PC-9 (cell line): ENCODE results near the gene PRSS3.

ENCODE experiments used
- EZH2 ChIP-seq: fragments of 200-600 bp; sonication (generic); IDR thresholded peaks from 2 replicates; pipeline ENCODE4 v1.8.0; 2017; ENCODE audit warnings: antibody characterized with exemption, low read depth
- TF ChIP-seq, protein P1 (sequence below): fragments of 200-600 bp; sonication (generic); conservative IDR thresholded peaks from 2 replicates; pipeline ENCODE4 v1.6.1; 2017; ENCODE audit warnings: mixed run types, antibody characterized with exemption, mild to moderate bottlenecking, moderate library complexity

DNA sequence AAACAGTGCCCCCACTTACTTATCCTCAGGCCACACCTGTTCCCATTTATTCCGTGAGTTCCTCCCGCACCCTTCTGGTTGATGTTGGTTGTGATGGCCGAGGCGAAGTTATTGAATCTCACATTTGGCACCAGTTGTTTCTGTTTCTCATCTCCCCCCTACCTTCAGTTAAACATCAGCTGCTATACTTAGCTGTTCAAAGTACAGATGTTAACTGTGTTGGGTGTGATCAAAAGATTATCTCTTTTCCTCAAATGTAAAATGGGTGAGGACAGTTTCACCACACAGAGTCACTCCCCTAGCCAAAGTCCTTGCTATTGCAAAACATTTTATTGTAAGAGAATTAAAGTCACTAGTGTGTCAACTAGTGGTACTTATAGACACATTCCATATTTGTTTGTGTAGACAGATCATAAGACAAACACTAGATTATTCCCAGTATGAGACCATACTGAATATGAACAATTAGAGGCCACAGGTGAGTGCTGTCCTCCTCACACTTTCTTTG lies 43.2 kb upstream of the PRSS3 start:
- TF ChIP-seq, protein P1, sequence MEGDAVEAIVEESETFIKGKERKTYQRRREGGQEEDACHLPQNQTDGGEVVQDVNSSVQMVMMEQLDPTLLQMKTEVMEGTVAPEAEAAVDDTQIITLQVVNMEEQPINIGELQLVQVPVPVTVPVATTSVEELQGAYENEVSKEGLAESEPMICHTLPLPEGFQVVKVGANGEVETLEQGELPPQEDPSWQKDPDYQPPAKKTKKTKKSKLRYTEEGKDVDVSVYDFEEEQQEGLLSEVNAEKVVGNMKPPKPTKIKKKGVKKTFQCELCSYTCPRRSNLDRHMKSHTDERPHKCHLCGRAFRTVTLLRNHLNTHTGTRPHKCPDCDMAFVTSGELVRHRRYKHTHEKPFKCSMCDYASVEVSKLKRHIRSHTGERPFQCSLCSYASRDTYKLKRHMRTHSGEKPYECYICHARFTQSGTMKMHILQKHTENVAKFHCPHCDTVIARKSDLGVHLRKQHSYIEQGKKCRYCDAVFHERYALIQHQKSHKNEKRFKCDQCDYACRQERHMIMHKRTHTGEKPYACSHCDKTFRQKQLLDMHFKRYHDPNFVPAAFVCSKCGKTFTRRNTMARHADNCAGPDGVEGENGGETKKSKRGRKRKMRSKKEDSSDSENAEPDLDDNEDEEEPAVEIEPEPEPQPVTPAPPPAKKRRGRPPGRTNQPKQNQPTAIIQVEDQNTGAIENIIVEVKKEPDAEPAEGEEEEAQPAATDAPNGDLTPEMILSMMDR = no peak
- TF ChIP-seq EZH2 = no peak
